SH-SY5Y (cell line): Measurements from ENCODE around the gene RARS1.

Experiments used
- GATA2 ChIP-seq: IDR thresholded peaks from 2 replicates; pipeline ENCODE4 v1.6.1; 2011; ENCODE audit warnings: mild to moderate bottlenecking, low read depth, low read length
- GATA3 ChIP-seq: IDR thresholded peaks from 2 replicates; pipeline ENCODE4 v1.6.1; 2011; ENCODE audit warnings: low read depth, mild to moderate bottlenecking, low read length, moderate library complexity

Gene RARS1

GRCh38 chr5:168468836-168469235 is 17.4 kb upstream of the RARS1 start:
- TF ChIP-seq GATA2 = no peak
- no peak for TF ChIP-seq GATA3

GRCh38 chr5:168469816-168470215 is 16.5 kb upstream of the RARS1 start:
- no peak for TF ChIP-seq GATA2
- TF ChIP-seq GATA3 = no peak

- no peak for TF ChIP-seq GATA3
- no peak for TF ChIP-seq GATA2
Observed at GRCh38 chr5:168471785-168472184, 14.5 kb upstream of the RARS1 start.

- no peak for TF ChIP-seq GATA2
- no peak for TF ChIP-seq GATA3
Observed at GRCh38 chr5:168472329-168472728, 13.9 kb upstream of the RARS1 start.

GRCh38 chr5:168474319-168474718 is 12.0 kb upstream of the RARS1 start:
- no peak for TF ChIP-seq GATA2
- no peak for TF ChIP-seq GATA3

GRCh38 chr5:168477060-168477459 is 9.2 kb upstream of the RARS1 start:
- TF ChIP-seq GATA2 = no peak

- TF ChIP-seq GATA3 = no peak
- TF ChIP-seq GATA2 = no peak
Observed at GRCh38 chr5:168479166-168479565, 7.1 kb upstream of the RARS1 start.

- no peak for TF ChIP-seq GATA3
Observed at GRCh38 chr5:168480601-168481000, 5.7 kb upstream of the RARS1 start.

GRCh38 chr5:168481330-168481788 is 4.9 kb upstream of the RARS1 start:
- TF ChIP-seq GATA2 = no peak
- TF ChIP-seq GATA3 = no peak

GRCh38 chr5:168482361-168482760 is 3.9 kb upstream of the RARS1 start:
- TF ChIP-seq GATA2 = no peak
- TF ChIP-seq GATA3 = no peak

GRCh38 chr5:168489059-168489458 is 2.8 kb downstream of the RARS1 start:
- TF ChIP-seq GATA2 = no peak
- no peak for TF ChIP-seq GATA3

GRCh38 chr5:168494057-168494555 is 7.8 kb downstream of the RARS1 start:
- TF ChIP-seq GATA2 (peak; percentile 43; the same call in 1 of the 2 replicates), GATA3 (no peak; the same call in 1 of the 2 replicates)

- TF ChIP-seq GATA3 = no peak
- no peak for TF ChIP-seq GATA2
Observed at GRCh38 chr5:168502563-168503237, 16.4 kb downstream of the RARS1 start.

- TF ChIP-seq GATA3 (no peak), GATA2 (no peak)
Observed at GRCh38 chr5:168513861-168514428, 27.7 kb downstream of the RARS1 start.

GRCh38 chr5:168525856-168526255 is 39.6 kb downstream of the RARS1 start:
- TF ChIP-seq GATA3 = no peak
- no peak for TF ChIP-seq GATA2
